Upper lobe of left lung (tissue), 6 donors: ENCODE results near the gene BCAS3. TPM values are rescaled to one million over a fixed set of nuclear protein-coding genes. Genes with fewer than 3 reads are reported as not detected.

Experiments used
- ATAC-seq, 2 donors: fragments of 200-7000 bp; cut with Tn5 transposase; one replicate each; pipeline ENCODE4 v1.9.1; 2022; ENCODE audit warnings: mild to moderate bottlenecking in 2 of 2, moderate library complexity in 2 of 2; ENCODE audit not compliant: low FRiP score in 2 of 2
- DNase-seq, 2 donors: peaks; one replicate each; pipeline ENCODE4 v3.0.0-alpha.2; 2019 to 2020
- H3K27ac ChIP-seq, 4 donors: fragments of 200-600 bp; sonication (generic); one replicate each; pipeline ENCODE4 v1.5.1; 2016 to 2019
- H3K27me3 ChIP-seq, 4 donors: fragments of 200-600 bp; sonication (generic); one replicate each; pipeline ENCODE4 v1.5.1; 2017 to 2019
- H3K36me3 ChIP-seq, 4 donors: fragments of 200-600 bp; sonication (generic); one replicate each; pipeline ENCODE4 v1.5.1; 2016 to 2019
- H3K4me1 ChIP-seq, 4 donors: fragments of 200-600 bp; sonication (generic); one replicate each; pipeline ENCODE4 v1.5.1; 2018 to 2019
- H3K4me3 ChIP-seq, 4 donors: fragments of 200-600 bp; sonication (generic); one replicate each; pipeline ENCODE4 v1.5.1; 2017 to 2019; ENCODE audit warnings: mild to moderate bottlenecking in 2 of 4, moderate library complexity in 1 of 4
- H3K9me3 ChIP-seq, 4 donors: fragments of 200-600 bp; sonication (generic); one replicate each; pipeline ENCODE4 v1.5.1; 2018 to 2019
- EP300 ChIP-seq, 4 donors: sonication (generic); formaldehyde crosslinking; IDR thresholded peaks; one replicate each; pipeline ENCODE4 v1.5.1; 2017; ENCODE audit warnings: antibody characterized with exemption in 4 of 4, control low read depth in 2 of 4
- POLR2A ChIP-seq, 4 donors: fragments of 450-650 bp; IDR thresholded peaks; one replicate each; pipeline ENCODE4 v1.5.1; 2016 to 2017; ENCODE audit warnings: antibody characterized with exemption in 4 of 4, mild to moderate bottlenecking in 2 of 4
- POLR2AphosphoS5 ChIP-seq, 2 donors: sonication (generic); formaldehyde crosslinking; IDR thresholded peaks; one replicate each; pipeline ENCODE4 v1.5.1; 2017; ENCODE audit warnings: antibody characterized with exemption in 2 of 2
- WGBS, 2 donors: methylation state at CpG; one replicate each; pipeline ENCODE4 v1.1.5; 2017 to 2018; 5-methylcytosine and 5-hydroxymethylcytosine counted together
- total RNA-seq, 6 donors: library from RNA; depleted of rRNA in 4 of 6; stranded (reverse); fragments of >200 nt in 4 of 6; gene quantifications; one replicate each; pipeline versions ENCODE4 v1.1.0 to v1.2.1, GENCODE V29; 2016 to 2021
- TF ChIP-seq, protein P1 (sequence below), 6 experiments: fragments of 450-650 bp in 4 of 6; fragments of 200-600 bp in 2 of 6; sonication (generic) in 2 of 6; IDR thresholded peaks; one replicate each; pipeline ENCODE4 v1.5.1; 2016 to 2019; ENCODE audit warnings: antibody characterized with exemption in 6 of 6
- donor health status: DM: no; HTN: no; CAD: no; lungs with moderate emphysema.
- donor health status: DM: no; HTN: yes; CAD: no; lungs with severe emphysema.

Gene BCAS3
- total RNA-seq, 6 donors from 2014 or later, result 20.1 to 111 (median 37.0) TPM

DNA sequence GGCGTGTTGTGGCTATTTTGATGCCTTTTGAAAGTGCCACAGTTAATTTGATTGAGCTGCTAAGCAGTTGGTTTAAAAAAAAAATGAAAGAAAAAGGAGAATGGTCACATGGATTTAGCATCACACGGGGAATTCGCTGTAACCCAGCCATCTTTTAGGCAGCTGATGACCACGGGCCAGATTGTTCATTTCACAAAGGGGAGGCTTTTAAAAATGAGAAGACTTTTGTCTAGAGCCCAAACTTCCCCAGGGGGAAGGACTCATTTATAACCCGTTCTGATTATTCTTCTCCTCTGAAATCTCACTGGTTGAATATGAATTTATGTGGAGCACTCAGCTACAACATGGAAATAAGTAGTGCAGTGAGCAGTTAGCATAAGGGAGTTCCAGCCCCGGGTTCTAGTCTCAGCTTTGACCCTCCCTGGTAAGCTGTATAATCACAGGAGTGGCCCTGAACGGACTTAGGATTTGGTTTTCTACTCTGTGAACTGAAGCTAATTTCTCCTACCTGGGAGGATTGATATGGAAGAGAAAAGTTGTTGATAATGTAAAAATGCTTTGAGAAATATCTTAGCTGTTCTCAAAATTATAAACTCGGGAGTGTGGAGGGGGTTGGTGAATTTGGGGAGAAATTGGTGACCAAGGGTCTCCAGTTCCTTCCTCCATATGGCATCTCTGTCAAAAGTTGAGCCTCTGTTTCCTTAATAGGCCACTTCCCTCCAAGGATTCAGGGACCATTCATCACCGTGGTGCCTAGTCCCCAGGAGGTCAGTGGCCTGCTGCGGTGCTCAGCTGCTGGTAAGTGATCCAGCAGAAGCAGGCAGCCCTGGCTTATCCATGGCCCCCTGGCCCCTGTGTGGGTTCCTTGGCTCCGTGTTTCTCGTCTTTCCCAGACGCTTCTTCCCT lies 645.6 kb downstream of the BCAS3 start:
- Histone ChIP-seq H3K27me3 (no peaks in the 10 kb centered on the region), H3K4me1 (peaks cover 16 to 25% (median 19%) of the 10 kb centered on the region in 4 donors), H3K36me3 (no peaks in the 10 kb centered on the region), H3K4me3 (no peak overlapping the region), H3K27ac (peak overlapping the region; percentile 32 to 77 (median 68)), H3K9me3 (no peaks in the 10 kb centered on the region)
- WGBS, 2 donors, result 56 to 64% methylated on average over 13 of the region's 13 CpGs
- no peak for DNase-seq
- no peak for ATAC-seq
- TF ChIP-seq POLR2AphosphoS5 (IDR thresholded peaks at IDR 0.05) (no peak), POLR2A (IDR thresholded peaks at IDR 0.05) (no peak), EP300 (IDR thresholded peaks at IDR 0.05) (no peak)
- TF ChIP-seq, protein P1, sequence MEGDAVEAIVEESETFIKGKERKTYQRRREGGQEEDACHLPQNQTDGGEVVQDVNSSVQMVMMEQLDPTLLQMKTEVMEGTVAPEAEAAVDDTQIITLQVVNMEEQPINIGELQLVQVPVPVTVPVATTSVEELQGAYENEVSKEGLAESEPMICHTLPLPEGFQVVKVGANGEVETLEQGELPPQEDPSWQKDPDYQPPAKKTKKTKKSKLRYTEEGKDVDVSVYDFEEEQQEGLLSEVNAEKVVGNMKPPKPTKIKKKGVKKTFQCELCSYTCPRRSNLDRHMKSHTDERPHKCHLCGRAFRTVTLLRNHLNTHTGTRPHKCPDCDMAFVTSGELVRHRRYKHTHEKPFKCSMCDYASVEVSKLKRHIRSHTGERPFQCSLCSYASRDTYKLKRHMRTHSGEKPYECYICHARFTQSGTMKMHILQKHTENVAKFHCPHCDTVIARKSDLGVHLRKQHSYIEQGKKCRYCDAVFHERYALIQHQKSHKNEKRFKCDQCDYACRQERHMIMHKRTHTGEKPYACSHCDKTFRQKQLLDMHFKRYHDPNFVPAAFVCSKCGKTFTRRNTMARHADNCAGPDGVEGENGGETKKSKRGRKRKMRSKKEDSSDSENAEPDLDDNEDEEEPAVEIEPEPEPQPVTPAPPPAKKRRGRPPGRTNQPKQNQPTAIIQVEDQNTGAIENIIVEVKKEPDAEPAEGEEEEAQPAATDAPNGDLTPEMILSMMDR (IDR thresholded peaks at IDR 0.05), result no peak

DNA sequence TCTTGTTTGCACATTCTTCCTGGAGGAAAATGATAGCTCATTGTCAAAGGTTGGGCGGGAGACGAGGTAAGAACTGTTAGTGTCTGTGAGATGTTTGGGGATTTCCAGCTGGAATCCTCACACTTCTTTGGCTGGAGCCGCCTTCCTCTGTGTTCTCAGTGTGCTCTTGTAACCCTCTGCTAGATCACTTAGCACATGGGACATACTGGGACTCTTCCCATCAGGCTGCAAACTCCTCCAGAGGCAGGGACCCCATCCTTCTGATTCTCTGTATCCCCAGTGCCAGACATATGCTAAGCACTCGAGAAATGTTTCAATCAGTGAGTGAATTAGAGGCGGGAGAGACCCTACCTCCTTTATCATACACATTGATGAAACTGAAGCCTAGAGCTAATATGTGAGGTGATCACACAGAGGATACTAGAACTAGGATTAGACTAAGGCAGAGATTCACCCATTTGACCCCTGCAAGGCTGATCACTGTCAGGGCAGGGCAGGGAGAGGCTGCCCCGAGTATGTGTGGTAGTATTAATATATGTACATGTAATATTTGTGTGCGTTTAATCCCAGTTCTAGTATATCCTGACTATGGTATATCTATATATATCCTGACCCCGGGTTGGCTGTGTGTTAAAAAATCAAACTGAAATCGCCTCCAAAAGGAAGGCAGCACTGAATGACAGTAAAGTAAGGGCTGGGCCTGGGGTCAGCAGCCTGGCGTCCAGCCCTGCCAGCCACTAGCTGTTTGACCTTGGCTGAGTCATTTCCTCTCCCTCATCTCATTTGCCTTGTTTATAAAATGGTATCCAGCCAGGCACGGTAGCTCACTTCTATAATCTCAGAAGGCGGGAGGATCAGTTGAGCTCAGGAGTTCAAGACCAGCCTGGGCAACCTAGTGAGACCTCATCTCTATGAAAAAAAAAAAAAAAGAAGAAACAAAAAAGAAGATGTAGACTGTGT lies 646.5 kb downstream of the BCAS3 start:
- TF ChIP-seq, protein P1 (IDR thresholded peaks at IDR 0.05), result no peak
- TF ChIP-seq EP300 (IDR thresholded peaks at IDR 0.05) (no peak), POLR2AphosphoS5 (IDR thresholded peaks at IDR 0.05) (no peak), POLR2A (IDR thresholded peaks at IDR 0.05) (no peak)
- no peak for ATAC-seq
- H3K27me3 ChIP-seq, result no peaks in the 10 kb centered on the region
- WGBS, 2 donors, result 67 to 74% methylated on average over 12 of the region's 12 CpGs
- no peaks in the 10 kb centered on the region for H3K9me3 ChIP-seq
- no peaks in the 10 kb centered on the region for H3K36me3 ChIP-seq
- no peak overlapping the region for H3K4me3 ChIP-seq
- H3K4me1 ChIP-seq, result peaks cover 16 to 25% (median 19%) of the 10 kb centered on the region in 4 donors
- DNase-seq, result no peak
- H3K27ac ChIP-seq, result peak overlapping the region; percentile 32 to 77 (median 68)

DNA sequence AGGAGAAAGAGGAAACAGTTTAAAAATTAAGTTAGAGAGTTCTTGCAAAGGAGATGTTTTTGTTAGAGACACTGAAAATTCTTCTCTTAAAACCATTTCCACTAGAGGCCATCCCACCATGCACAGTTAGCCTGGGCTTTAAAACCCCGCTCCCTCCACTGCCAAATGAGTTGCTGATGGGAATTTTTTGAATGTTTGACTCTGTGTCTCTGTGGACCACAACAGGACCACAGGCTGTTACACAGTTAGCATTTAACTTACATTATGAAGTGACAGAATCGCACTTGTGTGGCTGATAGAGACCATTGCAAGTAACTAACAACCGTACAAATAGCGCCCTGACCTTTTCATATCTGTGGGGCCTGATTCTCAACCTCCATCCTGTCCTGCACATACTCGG lies 647.3 kb downstream of the BCAS3 start:
- H3K36me3 ChIP-seq, result no peaks in the 10 kb centered on the region
- peaks cover 16 to 25% (median 19%) of the 10 kb centered on the region in 4 donors for H3K4me1 ChIP-seq
- WGBS, 2 donors, result 78 to 79% methylated on average over 5 of the region's 5 CpGs
- H3K9me3 ChIP-seq, result no peaks in the 10 kb centered on the region
- DNase-seq, result no peak
- ATAC-seq, result no peak
- H3K27ac ChIP-seq, result peak overlapping the region; percentile 50 to 77 (median 66)
- H3K4me3 ChIP-seq, result no peak overlapping the region
- no peaks in the 10 kb centered on the region for H3K27me3 ChIP-seq
- TF ChIP-seq, protein P1 (IDR thresholded peaks at IDR 0.05), result no peak
- TF ChIP-seq EP300 (IDR thresholded peaks at IDR 0.05), result no peak
- TF ChIP-seq POLR2AphosphoS5 (IDR thresholded peaks at IDR 0.05), result no peak
- no peak for TF ChIP-seq POLR2A (IDR thresholded peaks at IDR 0.05)

DNA sequence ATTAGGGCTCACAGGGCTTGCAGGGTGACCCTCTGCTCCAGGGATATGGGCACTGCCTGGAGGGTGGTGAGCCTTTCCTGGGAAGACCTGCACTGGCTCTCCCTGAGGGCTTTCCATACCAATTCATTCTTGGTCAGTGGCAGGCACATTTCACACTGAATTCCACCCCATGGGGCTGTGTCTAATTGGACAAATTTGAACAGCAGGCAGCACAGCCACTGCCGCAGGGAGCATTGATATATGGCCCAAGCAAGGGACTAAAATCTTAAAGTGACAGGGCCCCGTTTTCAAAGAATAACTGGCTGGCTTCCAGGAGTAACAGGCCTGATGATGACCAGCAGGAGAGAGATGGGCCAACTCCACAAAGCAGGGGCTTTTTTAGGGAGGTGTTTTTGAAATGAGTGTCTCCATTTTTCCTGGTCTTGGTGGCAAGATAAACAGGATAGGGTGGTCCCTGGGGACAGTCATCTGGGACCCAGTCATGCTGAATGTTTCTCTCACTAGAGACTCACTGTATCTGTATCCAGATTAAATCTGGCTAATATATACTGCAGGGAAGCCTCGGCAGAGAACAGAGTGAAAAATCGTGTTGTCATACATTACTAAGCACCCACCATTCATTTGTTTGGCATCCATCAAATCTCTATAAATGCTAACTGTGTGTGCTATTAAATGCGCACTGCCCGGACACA lies 647.9 kb downstream of the BCAS3 start:
- peak overlapping the region; percentile 50 to 77 (median 66) for H3K27ac ChIP-seq
- TF ChIP-seq POLR2AphosphoS5 (IDR thresholded peaks at IDR 0.05) (peak in 1 of 2 donors; percentile 73), POLR2A (IDR thresholded peaks at IDR 0.05) (no peak), EP300 (IDR thresholded peaks at IDR 0.05) (peak in 2 of 4 donors; percentile 73 to 84)
- TF ChIP-seq, protein P1 (IDR thresholded peaks at IDR 0.05), result no peak
- no peaks in the 10 kb centered on the region for H3K9me3 ChIP-seq
- peaks cover 16 to 30% (median 19%) of the 10 kb centered on the region in 4 donors for H3K4me1 ChIP-seq
- H3K27me3 ChIP-seq, result no peaks in the 10 kb centered on the region
- DNase-seq (no peak), ATAC-seq (no peak)
- whole genome bisulfite sequencing, 2 donors, result 67 to 73% methylated on average over 4 to 6 of the region's 6 CpGs
- no peak overlapping the region for H3K4me3 ChIP-seq
- no peaks in the 10 kb centered on the region for H3K36me3 ChIP-seq
